Testis (tissue), 2 donors: ENCODE data around the gene LTBP1.

Experiments
- CTCF ChIP-seq, 3 experiments: fragments of 450-650 bp in 2 of 3; fragments of 200-600 bp in 1 of 3; sonication (generic) in 1 of 3; IDR thresholded peaks; one replicate each; pipeline ENCODE4 v1.5.1; 2016 to 2019; ENCODE audit warnings: antibody characterized with exemption in 3 of 3, mild to moderate bottlenecking in 2 of 3, moderate library complexity in 1 of 3
- POLR2A ChIP-seq: fragments of 450-650 bp; IDR thresholded peaks from one replicate; pipeline ENCODE4 v1.6.1; 2017; ENCODE audit warnings: antibody characterized with exemption, mild to moderate bottlenecking, moderate library complexity

- no peak for TF ChIP-seq CTCF (IDR thresholded peaks at IDR 0.05)
- TF ChIP-seq POLR2A = no peak
Measured at GRCh38 chr2:33267043-33267442, 320.3 kb downstream of the LTBP1 start.
